ENCODE results near the gene ST7. TPM values are rescaled to one million over a fixed set of nuclear protein-coding genes. Genes with fewer than 3 reads are reported as not detected.

The ST7 gene
- total RNA-seq, 1 experiment from 2014 or later = 12.4 TPM

- Mint-ChIP-seq H3K4me1 (no peaks in the 10 kb centered on the region), H3K36me3 (no peaks in the 10 kb centered on the region), H3K27me3 (ENCODE audit: low read depth) (no peaks in the 10 kb centered on the region), H3K4me3 (no peak overlapping the region), H3K27ac (no peak overlapping the region), H3K9me3 (no peaks in the 10 kb centered on the region)
- no peak for TF ChIP-seq ZNF423 (CRISPR knock-in tag; IDR thresholded peaks at IDR 0.05)
- TF ChIP-seq SOX15 (CRISPR knock-in tag; IDR thresholded peaks at IDR 0.05) = no peak
- DNase-seq (ENCODE audit: low spot score) = no peak
- no peak for ATAC-seq
- CTCF ChIA-PET = no interaction called here
- POLR2A ChIA-PET = no interaction called here
These were observed 235.1 kb downstream of the ST7 start for GRCh38 chr7:117188376-117188775.

DNA sequence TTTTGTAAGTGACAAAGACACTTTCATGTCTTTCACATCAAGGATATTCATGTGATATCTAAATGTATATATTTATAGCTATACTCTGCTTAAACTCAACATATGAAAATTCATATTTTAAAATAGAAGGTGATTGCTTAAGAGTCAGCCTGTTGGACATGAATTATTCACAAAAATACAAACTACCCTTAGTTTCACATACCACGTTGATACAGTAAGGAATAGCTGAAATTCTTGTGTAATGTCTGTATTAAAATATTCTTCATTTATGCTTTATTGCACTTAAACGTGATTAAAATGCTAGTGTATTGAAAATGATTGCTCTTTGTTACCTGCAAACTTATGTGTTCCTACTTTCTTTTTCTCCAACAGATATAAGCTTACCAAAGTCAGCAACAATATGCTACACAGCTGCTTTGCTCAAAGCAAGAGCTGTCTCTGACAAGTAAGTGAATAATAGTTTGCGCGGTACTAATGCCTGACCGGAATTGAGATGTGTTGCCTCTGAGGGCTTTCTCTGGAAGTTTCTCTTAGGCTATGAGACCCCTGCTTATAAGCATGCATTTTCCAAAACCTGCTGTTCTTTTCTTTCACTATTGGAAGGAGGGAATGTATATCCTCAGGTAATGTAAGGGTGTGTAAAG lies 235.8 kb downstream of the ST7 start:
- TF ChIP-seq MXD4 (CRISPR knock-in tag; IDR thresholded peaks at IDR 0.05; ENCODE audit: borderline replicate concordance) = no peak
- no peak for TF ChIP-seq JUN (CRISPR knock-in tag; IDR thresholded peaks at IDR 0.05)
- no peak for TF ChIP-seq ZNF263 (CRISPR knock-in tag; IDR thresholded peaks at IDR 0.05; ENCODE audit: low read depth)
- no peak for TF ChIP-seq PRRX2 (CRISPR knock-in tag; IDR thresholded peaks at IDR 0.05)
- TF ChIP-seq, protein P1, sequence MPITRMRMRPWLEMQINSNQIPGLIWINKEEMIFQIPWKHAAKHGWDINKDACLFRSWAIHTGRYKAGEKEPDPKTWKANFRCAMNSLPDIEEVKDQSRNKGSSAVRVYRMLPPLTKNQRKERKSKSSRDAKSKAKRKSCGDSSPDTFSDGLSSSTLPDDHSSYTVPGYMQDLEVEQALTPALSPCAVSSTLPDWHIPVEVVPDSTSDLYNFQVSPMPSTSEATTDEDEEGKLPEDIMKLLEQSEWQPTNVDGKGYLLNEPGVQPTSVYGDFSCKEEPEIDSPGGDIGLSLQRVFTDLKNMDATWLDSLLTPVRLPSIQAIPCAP (CRISPR knock-in tag; IDR thresholded peaks at IDR 0.05) = no peak
- no peak for TF ChIP-seq TCF7 (CRISPR knock-in tag; IDR thresholded peaks at IDR 0.05; ENCODE audit: low read depth)
- TF ChIP-seq GABPB1 (CRISPR knock-in tag; IDR thresholded peaks at IDR 0.05) = no peak
- no peak for TF ChIP-seq ZNF416 (CRISPR knock-in tag; IDR thresholded peaks at IDR 0.05)
- TF ChIP-seq JAZF1 (CRISPR knock-in tag; IDR thresholded peaks at IDR 0.05) = no peak
- no peak for TF ChIP-seq ESRRA (CRISPR knock-in tag; IDR thresholded peaks at IDR 0.05; ENCODE audit: borderline replicate concordance)
- TF ChIP-seq, protein P2, sequence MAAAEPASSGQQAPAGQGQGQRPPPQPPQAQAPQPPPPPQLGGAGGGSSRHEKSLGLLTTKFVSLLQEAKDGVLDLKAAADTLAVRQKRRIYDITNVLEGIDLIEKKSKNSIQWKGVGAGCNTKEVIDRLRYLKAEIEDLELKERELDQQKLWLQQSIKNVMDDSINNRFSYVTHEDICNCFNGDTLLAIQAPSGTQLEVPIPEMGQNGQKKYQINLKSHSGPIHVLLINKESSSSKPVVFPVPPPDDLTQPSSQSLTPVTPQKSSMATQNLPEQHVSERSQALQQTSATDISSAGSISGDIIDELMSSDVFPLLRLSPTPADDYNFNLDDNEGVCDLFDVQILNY (CRISPR knock-in tag; IDR thresholded peaks at IDR 0.05) = no peak
- no peak for TF ChIP-seq ZMAT4 (CRISPR knock-in tag; IDR thresholded peaks at IDR 0.05)
- TF ChIP-seq NFYB (CRISPR knock-in tag; conservative IDR thresholded peaks at IDR 0.05; ENCODE audit: low read depth) = no peak
- no peak for TF ChIP-seq MYBL2 (CRISPR knock-in tag; IDR thresholded peaks at IDR 0.05)
- TF ChIP-seq CBFB (CRISPR knock-in tag; IDR thresholded peaks at IDR 0.05; ENCODE audit: low read depth) = no peak
- no peak for TF ChIP-seq AR (CRISPR knock-in tag; IDR thresholded peaks at IDR 0.05)
- TF ChIP-seq, protein P3, sequence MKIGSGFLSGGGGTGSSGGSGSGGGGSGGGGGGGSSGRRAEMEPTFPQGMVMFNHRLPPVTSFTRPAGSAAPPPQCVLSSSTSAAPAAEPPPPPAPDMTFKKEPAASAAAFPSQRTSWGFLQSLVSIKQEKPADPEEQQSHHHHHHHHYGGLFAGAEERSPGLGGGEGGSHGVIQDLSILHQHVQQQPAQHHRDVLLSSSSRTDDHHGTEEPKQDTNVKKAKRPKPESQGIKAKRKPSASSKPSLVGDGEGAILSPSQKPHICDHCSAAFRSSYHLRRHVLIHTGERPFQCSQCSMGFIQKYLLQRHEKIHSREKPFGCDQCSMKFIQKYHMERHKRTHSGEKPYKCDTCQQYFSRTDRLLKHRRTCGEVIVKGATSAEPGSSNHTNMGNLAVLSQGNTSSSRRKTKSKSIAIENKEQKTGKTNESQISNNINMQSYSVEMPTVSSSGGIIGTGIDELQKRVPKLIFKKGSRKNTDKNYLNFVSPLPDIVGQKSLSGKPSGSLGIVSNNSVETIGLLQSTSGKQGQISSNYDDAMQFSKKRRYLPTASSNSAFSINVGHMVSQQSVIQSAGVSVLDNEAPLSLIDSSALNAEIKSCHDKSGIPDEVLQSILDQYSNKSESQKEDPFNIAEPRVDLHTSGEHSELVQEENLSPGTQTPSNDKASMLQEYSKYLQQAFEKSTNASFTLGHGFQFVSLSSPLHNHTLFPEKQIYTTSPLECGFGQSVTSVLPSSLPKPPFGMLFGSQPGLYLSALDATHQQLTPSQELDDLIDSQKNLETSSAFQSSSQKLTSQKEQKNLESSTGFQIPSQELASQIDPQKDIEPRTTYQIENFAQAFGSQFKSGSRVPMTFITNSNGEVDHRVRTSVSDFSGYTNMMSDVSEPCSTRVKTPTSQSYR (CRISPR knock-in tag; IDR thresholded peaks at IDR 0.05) = no peak
- Mint-ChIP-seq H3K27me3 (ENCODE audit: low read depth) (no peaks in the 10 kb centered on the region), H3K9me3 (no peaks in the 10 kb centered on the region), H3K36me3 (no peaks in the 10 kb centered on the region), H3K4me3 (no peak overlapping the region), H3K4me1 (no peaks in the 10 kb centered on the region), H3K27ac (no peak overlapping the region)
- ChIA-PET CTCF (no interaction called here), POLR2A (no interaction called here)
- DNase-seq (ENCODE audit: low spot score) (no peak), ATAC-seq (no peak)

Data from WTC11 (cell line).